ENCODE data around the gene TTC33. TPM values are rescaled to one million over a fixed set of nuclear protein-coding genes. Genes with fewer than 3 reads are reported as not detected.
"Not testable (repeated sequence)": the region's sequence is repeated elsewhere in the genome, so short reads cannot be mapped to it uniquely, and the experiment has no call there.

The TTC33 gene
- total and polyA plus RNA-seq, 2 of the 4 experiments (the other 2 are of a cell fraction), result 3.1 to 8.1 TPM

- dilution Hi-C loops (cut with HindIII; ENCODE audit: low sequenced_read_pairs, unreplicated experiment); ATAC-seq (ENCODE audit: low read depth); CTCF ChIA-PET: not testable (repeated sequence)
Measured at GRCh38 chr5:40702027-40702426, 53.7 kb downstream of the TTC33 start.

More at GRCh38 chr5:40702027-40702426, 53.7 kb downstream of the TTC33 start:
- H3K18ac ChIP-seq (ENCODE audit: low read depth, low read length); H3K23ac ChIP-seq (ENCODE audit: low read depth, low read length); H3K79me1 ChIP-seq (ENCODE audit: low read depth in 1 of 2, low read length in 2 of 2); BruUV-seq (replicated peaks); H3K4me2 ChIP-seq (ENCODE audit: low read depth, low read length); H2AFZ ChIP-seq (replicated peaks; ENCODE audit: low read length, poor library complexity); DNase-seq; H3K4me1 ChIP-seq (ENCODE audit: control insufficient read depth, insufficient read depth, low read length); H4K8ac ChIP-seq (ENCODE audit: low read depth in 2 of 2, low read length in 2 of 2); H3K14ac ChIP-seq (replicated peaks; ENCODE audit: low read depth, low read length); H3K9me3 ChIP-seq (ENCODE audit: control insufficient read depth, insufficient read depth, low read length); H4K5ac ChIP-seq (ENCODE audit: low read depth, low read length); H3K4ac ChIP-seq (ENCODE audit: low read depth, low read length); H3K9me1 ChIP-seq (ENCODE audit: insufficient read depth, low read length); H4K20me1 ChIP-seq (ENCODE audit: insufficient read depth, low read length); H3K4me3 ChIP-seq (ENCODE audit: insufficient read depth, low read depth, low read length); H3K36me3 ChIP-seq (ENCODE audit: control insufficient read depth, insufficient read depth, low read length); H4K91ac ChIP-seq (ENCODE audit: insufficient read depth, low read depth, low read length); H2AK5ac ChIP-seq (ENCODE audit: low read depth, low read length); POLR2A ChIA-PET (ENCODE audit: unreplicated experiment); H2AK9ac ChIP-seq (replicated peaks; ENCODE audit: low read depth, low read length, poor library complexity); H3K9ac ChIP-seq (ENCODE audit: low read depth, low read length); H3K56ac ChIP-seq (ENCODE audit: extremely low read depth, insufficient read depth, low read length); H3K27ac ChIP-seq (ENCODE audit: insufficient read depth, low read length); H2BK20ac ChIP-seq (ENCODE audit: low read depth, low read length); H3K27me3 ChIP-seq (ENCODE audit: control insufficient read depth, insufficient read depth, low read length); intact Hi-C loops (cut with micrococcal nuclease); H2BK120ac ChIP-seq (ENCODE audit: low read depth, low read length); H2BK15ac ChIP-seq (ENCODE audit: low read depth, low read length); in situ Hi-C loops (cut with MboI; ENCODE audit: low sequenced_read_pairs); H2BK5ac ChIP-seq (ENCODE audit: low read depth, low read length, poor library complexity, severe bottlenecking): not testable (repeated sequence)

Measured in IMR-90 (cell line).